Stimulated activated CD4-positive, alpha-beta T cell treated with anti-CD3 and anti-CD28 coated beads, Interleukin-2, amount 100 ng/mL, for 48 hours (primary cell): Measurements from ENCODE around the gene USP1.
A peak's percentile ranks its signal among the peaks of the same experiment; 100 is the strongest.

Source experiments
- DNase-seq, 2 donors: peaks; one replicate each; pipeline ENCODE4 v3.0.0-alpha.2; 2020

USP1 gene

GRCh38 chr1:62436466-62437272 lies at the start of gene USP1:
USP1 (plus strand) TSS chr1:62437049; CDS start chr1:62439868, 2,819 bp downstream.
- DNase-seq: peak; percentile 90 to 94

GRCh38 chr1:62389531-62389930 lies 47.3 kb upstream of the USP1 start:
- no peak for DNase-seq

- no peak for DNase-seq
Observed at GRCh38 chr1:62390071-62390470, 46.8 kb upstream of the USP1 start.

GRCh38 chr1:62391369-62391971 lies 45.4 kb upstream of the USP1 start:
- DNase-seq: peak; percentile 13 to 15

- DNase-seq: no peak
Observed at GRCh38 chr1:62392951-62393350, 43.9 kb upstream of the USP1 start.

- no peak for DNase-seq
Observed at GRCh38 chr1:62394646-62395045, 42.2 kb upstream of the USP1 start.

GRCh38 chr1:62395291-62395690 lies 41.6 kb upstream of the USP1 start:
- DNase-seq: no peak

- DNase-seq: no peak
Observed at GRCh38 chr1:62396871-62397270, 40.0 kb upstream of the USP1 start.

GRCh38 chr1:62397301-62397700 lies 39.5 kb upstream of the USP1 start:
- no peak for DNase-seq

GRCh38 chr1:62398377-62398776 lies 38.5 kb upstream of the USP1 start:
- no peak for DNase-seq

- no peak for DNase-seq
Observed at GRCh38 chr1:62401034-62401760, 35.7 kb upstream of the USP1 start.

GRCh38 chr1:62405247-62405646 lies 31.6 kb upstream of the USP1 start:
- no peak for DNase-seq

- no peak for DNase-seq
Observed at GRCh38 chr1:62406576-62406975, 30.3 kb upstream of the USP1 start.

- peak; percentile 2 to 4 for DNase-seq
Observed at GRCh38 chr1:62407398-62408009, 29.3 kb upstream of the USP1 start.

- no peak for DNase-seq
Observed at GRCh38 chr1:62415687-62416086, 21.2 kb upstream of the USP1 start.

GRCh38 chr1:62417351-62417999 lies 19.4 kb upstream of the USP1 start:
- no peak for DNase-seq

GRCh38 chr1:62420214-62420613 lies 16.6 kb upstream of the USP1 start:
- no peak for DNase-seq

- DNase-seq: no peak
Observed at GRCh38 chr1:62423580-62424242, 13.1 kb upstream of the USP1 start.

- DNase-seq: no peak
Observed at GRCh38 chr1:62424411-62424810, 12.4 kb upstream of the USP1 start.

- DNase-seq: no peak
Observed at GRCh38 chr1:62425041-62425440, 11.8 kb upstream of the USP1 start.

- DNase-seq: no peak
Observed at GRCh38 chr1:62426237-62426636, 10.6 kb upstream of the USP1 start.

GRCh38 chr1:62426794-62427193 lies 10.1 kb upstream of the USP1 start:
- no peak for DNase-seq
